GM23338 (cell line): ENCODE data around the gene KCNH6. TPM values are rescaled to one million over a fixed set of nuclear protein-coding genes. Genes with fewer than 3 reads are reported as not detected.

Experiments used
- ATAC-seq: fragments of 200-7000 bp; cut with Tn5 transposase; 3 replicates; pipeline ENCODE4 v1.9.1; 2020
- DNase-seq: peaks from one replicate; pipeline ENCODE4 v3.0.0-alpha.2; 2015; ENCODE audit warnings: low spot score
- H2AFZ ChIP-seq: fragments of 200-600 bp; sonication (generic); 2 replicates; pipeline ENCODE4 v1.8.0; 2016; ENCODE audit warnings: antibody characterized with exemption, mild to moderate bottlenecking, moderate library complexity
- H3F3A ChIP-seq: fragments of 200-600 bp; sonication (generic); replicated peaks from 2 replicates; pipeline ENCODE4 v1.8.0; 2017; ENCODE audit warnings: antibody characterized with exemption, mixed run types, low read depth
- H3K27ac ChIP-seq: fragments of 200-600 bp; sonication (generic); 2 replicates; pipeline ENCODE4 v1.6.1; 2016; ENCODE audit warnings: low read depth
- H3K27me3 ChIP-seq: fragments of 200-600 bp; sonication (generic); 2 replicates; pipeline ENCODE4 v1.8.0; 2016; ENCODE audit warnings: mild to moderate bottlenecking, mixed run types, moderate library complexity; ENCODE audit not compliant: insufficient read depth
- H3K36me3 ChIP-seq: fragments of 200-600 bp; sonication (generic); 2 replicates; pipeline ENCODE4 v1.8.0; 2016; ENCODE audit warnings: mild to moderate bottlenecking; ENCODE audit not compliant: insufficient read depth
- H3K4me1 ChIP-seq: fragments of 200-600 bp; sonication (generic); 2 replicates; pipeline ENCODE4 v1.8.0; 2016; ENCODE audit warnings: mild to moderate bottlenecking, moderate library complexity; ENCODE audit not compliant: insufficient read depth
- H3K4me2 ChIP-seq: fragments of 200-600 bp; sonication (generic); 2 replicates; pipeline ENCODE4 v1.7.1; 2017; ENCODE audit warnings: mixed run types
- H3K4me3 ChIP-seq: fragments of 200-600 bp; sonication (generic); 2 replicates; pipeline ENCODE4 v1.6.1; 2016; ENCODE audit warnings: mixed run types
- H3K79me2 ChIP-seq: fragments of 200-600 bp; sonication (generic); replicated peaks from 2 replicates; pipeline ENCODE4 v1.8.0; 2017; ENCODE audit warnings: mild to moderate bottlenecking; ENCODE audit not compliant: insufficient read depth
- H3K9me2 ChIP-seq: fragments of 200-600 bp; sonication (generic); 2 replicates; pipeline ENCODE4 v1.8.0; 2017; ENCODE audit not compliant: insufficient read depth
- H4K20me1 ChIP-seq: fragments of 200-600 bp; sonication (generic); replicated peaks from 2 replicates; pipeline ENCODE4 v1.8.0; 2017; ENCODE audit warnings: mild to moderate bottlenecking; ENCODE audit not compliant: insufficient read depth
- H3K27ac Mint-ChIP-seq: 2 replicates; pipeline ENCODE4 v1.8.0; 2020; ENCODE audit warnings: inconsistent platforms, mild to moderate bottlenecking, moderate library complexity, mixed read lengths
- H3K27me3 Mint-ChIP-seq: 3 replicates; pipeline ENCODE4 v1.8.0; 2022; ENCODE audit warnings: low read depth, mild to moderate bottlenecking, moderate library complexity, mixed read lengths, inconsistent platforms; ENCODE audit not compliant: insufficient read depth, poor library complexity
- H3K36me3 Mint-ChIP-seq: 3 replicates; pipeline ENCODE4 v1.8.0; 2021; ENCODE audit warnings: low read depth, mild to moderate bottlenecking, inconsistent platforms, moderate library complexity, mixed read lengths
- H3K4me1 Mint-ChIP-seq: 3 replicates; pipeline ENCODE4 v1.8.0; 2020; ENCODE audit warnings: mild to moderate bottlenecking, inconsistent platforms, mixed read lengths
- H3K4me3 Mint-ChIP-seq: 3 replicates; pipeline ENCODE4 v1.8.0; 2021; ENCODE audit warnings: moderate library complexity, mild to moderate bottlenecking, inconsistent platforms, mixed read lengths
- H3K9me3 Mint-ChIP-seq: 3 replicates; pipeline ENCODE4 v1.8.0; 2020; ENCODE audit warnings: moderate library complexity, mild to moderate bottlenecking, inconsistent platforms, mixed read lengths
- CREB1 ChIP-seq: fragments of 250-450 bp; sonication (Bioruptor Pico); IDR thresholded peaks from 2 replicates; pipeline ENCODE4 v1.5.0; 2020; ENCODE audit warnings: low read depth, mild to moderate bottlenecking, moderate library complexity
- EZH2 ChIP-seq: fragments of 200-600 bp; sonication (generic); IDR thresholded peaks from one replicate; pipeline ENCODE4 v1.8.0; 2017; ENCODE audit warnings: antibody characterized with exemption, mild to moderate bottlenecking, low read depth; ENCODE audit not compliant: unreplicated experiment
- EZH2phosphoT487 ChIP-seq: fragments of 200-600 bp; sonication (generic); IDR thresholded peaks from one replicate; pipeline ENCODE4 v1.8.1; 2018; ENCODE audit warnings: antibody characterized with exemption; ENCODE audit not compliant: unreplicated experiment
- JUNB ChIP-seq: IDR thresholded peaks from one replicate; pipeline ENCODE4 v1.6.1; 2016; ENCODE audit warnings: antibody characterized with exemption; ENCODE audit not compliant: unreplicated experiment
- NANOG ChIP-seq: IDR thresholded peaks from 2 replicates; pipeline ENCODE4 v1.6.1; 2016; ENCODE audit warnings: antibody characterized with exemption, borderline replicate concordance
- ZNF114 ChIP-seq: fragments of 250-450 bp; sonication (Bioruptor Pico); IDR thresholded peaks from 2 replicates; pipeline ENCODE4 v1.5.0; 2020; ENCODE audit warnings: mild to moderate bottlenecking, moderate library complexity
- ZNF331 ChIP-seq: fragments of 250-450 bp; sonication (Bioruptor Pico); IDR thresholded peaks from 2 replicates; pipeline ENCODE4 v1.5.0; 2020; ENCODE audit warnings: low read depth, mild to moderate bottlenecking, moderate library complexity
- polyA plus RNA-seq: library from polyadenylated mRNA; unstranded; fragments of >200 nt; fragmentation: Nextera tagmentation; extraction: Ambion mirVana; gene quantifications from 2 replicates; pipeline ENCODE4 v1.2.1, GENCODE V29; 2016
- total RNA-seq: library from RNA; depleted of rRNA; stranded (reverse); fragments of >200 nt; shearing (Covaris generic); gene quantifications from 2 replicates; pipeline ENCODE4 v1.2.3, GENCODE V29; 2014
- TF ChIP-seq, protein P1 (sequence below): IDR thresholded peaks from one replicate; pipeline ENCODE4 v1.6.1; 2018; ENCODE audit warnings: antibody characterized with exemption; ENCODE audit not compliant: unreplicated experiment
- TF ChIP-seq, protein P2 (sequence below), 2 experiments: fragments of 200-600 bp in 1 of 2; sonication (generic) in 1 of 2; conservative IDR thresholded peaks; 2 replicates each; pipeline versions ENCODE4 v1.5.1 to v1.6.1; 2016 to 2017; ENCODE audit warnings: antibody characterized with exemption in 2 of 2, low read depth in 2 of 2, mild to moderate bottlenecking in 2 of 2, moderate library complexity in 1 of 2
- TF ChIP-seq, protein P3 (sequence below): IDR thresholded peaks from 2 replicates; pipeline ENCODE4 v1.6.1; 2016; ENCODE audit warnings: antibody characterized with exemption

The KCNH6 gene
- total and polyA plus RNA-seq, 2 experiments from 2014 or later = 1.3 to 2.8 TPM

DNA sequence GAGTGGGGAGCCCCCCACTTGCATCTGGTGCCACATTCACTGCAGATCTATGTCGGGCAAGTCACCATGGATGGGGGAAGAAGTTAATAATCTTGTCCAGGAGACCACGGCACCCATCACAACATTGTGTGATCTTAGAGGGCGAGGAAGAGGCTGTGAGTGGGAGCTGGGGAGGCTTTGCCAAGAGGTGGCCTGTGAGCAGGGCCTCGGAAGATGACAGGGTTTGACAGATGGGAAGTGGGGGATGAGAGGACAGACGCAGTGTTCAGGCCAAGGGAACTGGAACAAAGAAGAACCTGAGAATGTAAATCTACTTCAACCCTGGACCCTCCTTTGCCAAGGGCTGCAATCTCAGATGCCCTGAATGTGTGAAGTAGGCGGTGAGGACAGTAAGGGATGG lies 33.9 kb upstream of the KCNH6 start (continued):
- TF ChIP-seq JUNB = no peak
- TF ChIP-seq, protein P1, sequence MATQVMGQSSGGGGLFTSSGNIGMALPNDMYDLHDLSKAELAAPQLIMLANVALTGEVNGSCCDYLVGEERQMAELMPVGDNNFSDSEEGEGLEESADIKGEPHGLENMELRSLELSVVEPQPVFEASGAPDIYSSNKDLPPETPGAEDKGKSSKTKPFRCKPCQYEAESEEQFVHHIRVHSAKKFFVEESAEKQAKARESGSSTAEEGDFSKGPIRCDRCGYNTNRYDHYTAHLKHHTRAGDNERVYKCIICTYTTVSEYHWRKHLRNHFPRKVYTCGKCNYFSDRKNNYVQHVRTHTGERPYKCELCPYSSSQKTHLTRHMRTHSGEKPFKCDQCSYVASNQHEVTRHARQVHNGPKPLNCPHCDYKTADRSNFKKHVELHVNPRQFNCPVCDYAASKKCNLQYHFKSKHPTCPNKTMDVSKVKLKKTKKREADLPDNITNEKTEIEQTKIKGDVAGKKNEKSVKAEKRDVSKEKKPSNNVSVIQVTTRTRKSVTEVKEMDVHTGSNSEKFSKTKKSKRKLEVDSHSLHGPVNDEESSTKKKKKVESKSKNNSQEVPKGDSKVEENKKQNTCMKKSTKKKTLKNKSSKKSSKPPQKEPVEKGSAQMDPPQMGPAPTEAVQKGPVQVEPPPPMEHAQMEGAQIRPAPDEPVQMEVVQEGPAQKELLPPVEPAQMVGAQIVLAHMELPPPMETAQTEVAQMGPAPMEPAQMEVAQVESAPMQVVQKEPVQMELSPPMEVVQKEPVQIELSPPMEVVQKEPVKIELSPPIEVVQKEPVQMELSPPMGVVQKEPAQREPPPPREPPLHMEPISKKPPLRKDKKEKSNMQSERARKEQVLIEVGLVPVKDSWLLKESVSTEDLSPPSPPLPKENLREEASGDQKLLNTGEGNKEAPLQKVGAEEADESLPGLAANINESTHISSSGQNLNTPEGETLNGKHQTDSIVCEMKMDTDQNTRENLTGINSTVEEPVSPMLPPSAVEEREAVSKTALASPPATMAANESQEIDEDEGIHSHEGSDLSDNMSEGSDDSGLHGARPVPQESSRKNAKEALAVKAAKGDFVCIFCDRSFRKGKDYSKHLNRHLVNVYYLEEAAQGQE = no peak
- TF ChIP-seq CREB1 = no peak
- no peak for TF ChIP-seq EZH2phosphoT487

DNA sequence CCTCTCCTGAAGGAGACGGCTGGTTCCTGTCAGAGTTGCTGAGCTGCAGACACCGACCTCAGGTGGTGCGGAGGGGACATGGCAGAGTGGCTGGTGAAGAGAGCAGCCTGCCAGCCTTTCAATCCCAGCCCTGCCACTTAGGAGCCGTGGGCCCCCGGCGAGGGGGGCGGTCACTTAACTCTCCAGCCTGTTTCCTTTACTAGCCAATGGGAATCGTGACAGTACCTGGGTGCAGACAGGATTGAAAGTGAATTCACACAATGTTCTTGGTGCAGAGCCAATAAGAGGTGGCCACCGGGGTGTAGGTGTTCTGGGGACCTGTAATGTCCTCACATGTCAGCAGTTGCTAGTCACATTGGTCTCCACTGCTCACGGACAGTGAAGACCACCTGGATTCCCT lies 32.8 kb upstream of the KCNH6 start:
- no peak overlapping the region for H3K4me3 ChIP-seq
- no peak for TF ChIP-seq EZH2
- TF ChIP-seq, protein P2, sequence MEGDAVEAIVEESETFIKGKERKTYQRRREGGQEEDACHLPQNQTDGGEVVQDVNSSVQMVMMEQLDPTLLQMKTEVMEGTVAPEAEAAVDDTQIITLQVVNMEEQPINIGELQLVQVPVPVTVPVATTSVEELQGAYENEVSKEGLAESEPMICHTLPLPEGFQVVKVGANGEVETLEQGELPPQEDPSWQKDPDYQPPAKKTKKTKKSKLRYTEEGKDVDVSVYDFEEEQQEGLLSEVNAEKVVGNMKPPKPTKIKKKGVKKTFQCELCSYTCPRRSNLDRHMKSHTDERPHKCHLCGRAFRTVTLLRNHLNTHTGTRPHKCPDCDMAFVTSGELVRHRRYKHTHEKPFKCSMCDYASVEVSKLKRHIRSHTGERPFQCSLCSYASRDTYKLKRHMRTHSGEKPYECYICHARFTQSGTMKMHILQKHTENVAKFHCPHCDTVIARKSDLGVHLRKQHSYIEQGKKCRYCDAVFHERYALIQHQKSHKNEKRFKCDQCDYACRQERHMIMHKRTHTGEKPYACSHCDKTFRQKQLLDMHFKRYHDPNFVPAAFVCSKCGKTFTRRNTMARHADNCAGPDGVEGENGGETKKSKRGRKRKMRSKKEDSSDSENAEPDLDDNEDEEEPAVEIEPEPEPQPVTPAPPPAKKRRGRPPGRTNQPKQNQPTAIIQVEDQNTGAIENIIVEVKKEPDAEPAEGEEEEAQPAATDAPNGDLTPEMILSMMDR (conservative IDR thresholded peaks at IDR 0.05; ENCODE audit: low read depth in 2 of 2) = peak in 1 of 2 experiments; percentile 37; a peak in 3 of 4 replicates
- no peaks in the 10 kb centered on the region for H3F3A ChIP-seq
- no peaks in the 10 kb centered on the region for H3K9me2 ChIP-seq
- H3K36me3 ChIP-seq = no peaks in the 10 kb centered on the region
- H2AFZ ChIP-seq = no peak overlapping the region
- ATAC-seq (peak; percentile 79), DNase-seq (peak; percentile 34)
- no peaks in the 10 kb centered on the region for H3K79me2 ChIP-seq
- Mint-ChIP-seq H3K4me3 (no peak overlapping the region), H3K4me1 (peaks cover 4% of the 10 kb centered on the region; the same call in 1 of the 3 replicates), H3K36me3 (no peaks in the 10 kb centered on the region; the same call in 2 of the 3 replicates), H3K27ac (no peak overlapping the region), H3K9me3 (no peaks in the 10 kb centered on the region), H3K27me3 (peaks cover 2% of the 10 kb centered on the region)
- no peak overlapping the region for H3K27ac ChIP-seq
- no peaks in the 10 kb centered on the region for H4K20me1 ChIP-seq
- no peaks in the 10 kb centered on the region for H3K4me1 ChIP-seq
- no peak overlapping the region for H3K4me2 ChIP-seq
- H3K27me3 ChIP-seq = no peaks in the 10 kb centered on the region

DNA sequence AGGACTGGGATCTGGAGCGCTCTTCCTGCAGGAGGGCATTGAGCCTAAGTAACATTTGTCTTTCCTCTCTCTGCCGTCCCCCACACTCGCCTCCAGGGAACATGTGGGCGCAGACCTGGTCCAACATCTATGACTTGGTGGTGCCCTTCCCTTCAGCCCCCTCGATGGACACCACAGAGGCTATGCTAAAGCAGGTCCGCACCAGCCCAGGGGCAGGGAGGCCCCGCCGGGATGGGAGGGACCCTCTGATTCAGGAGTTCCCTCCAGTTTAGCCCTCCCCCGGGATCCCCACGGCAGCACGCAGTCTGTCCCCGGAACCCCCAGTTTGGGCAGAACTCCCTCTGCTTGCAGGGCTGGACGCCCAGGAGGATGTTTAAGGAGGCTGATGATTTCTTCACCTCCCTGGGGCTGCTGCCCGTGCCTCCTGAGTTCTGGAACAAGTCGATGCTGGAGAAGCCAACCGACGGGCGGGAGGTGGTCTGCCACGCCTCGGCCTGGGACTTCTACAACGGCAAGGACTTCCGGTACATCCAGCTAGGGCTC lies 32.2 kb upstream of the KCNH6 start:
- ATAC-seq (no peak), DNase-seq (no peak)
- Mint-ChIP-seq H3K27ac (no peak overlapping the region), H3K36me3 (no peaks in the 10 kb centered on the region; the same call in 2 of the 3 replicates), H3K27me3 (peaks cover 2% of the 10 kb centered on the region), H3K4me1 (peaks cover 4% of the 10 kb centered on the region; the same call in 1 of the 3 replicates), H3K4me3 (no peak overlapping the region), H3K9me3 (no peaks in the 10 kb centered on the region)
- Histone ChIP-seq H3K9me2 (no peaks in the 10 kb centered on the region), H3K36me3 (no peaks in the 10 kb centered on the region), H3F3A (no peaks in the 10 kb centered on the region), H4K20me1 (no peaks in the 10 kb centered on the region), H3K79me2 (no peaks in the 10 kb centered on the region), H3K4me3 (no peak overlapping the region), H3K27me3 (no peaks in the 10 kb centered on the region), H2AFZ (no peak overlapping the region; the same call in 1 of the 2 replicates), H3K27ac (no peak overlapping the region), H3K4me2 (no peak overlapping the region), H3K4me1 (no peaks in the 10 kb centered on the region)
- TF ChIP-seq ZNF331 (CRISPR knock-in tag) (no peak), NANOG (no peak), ZNF114 (CRISPR knock-in tag) (no peak), JUNB (no peak)
- TF ChIP-seq, protein P3, sequence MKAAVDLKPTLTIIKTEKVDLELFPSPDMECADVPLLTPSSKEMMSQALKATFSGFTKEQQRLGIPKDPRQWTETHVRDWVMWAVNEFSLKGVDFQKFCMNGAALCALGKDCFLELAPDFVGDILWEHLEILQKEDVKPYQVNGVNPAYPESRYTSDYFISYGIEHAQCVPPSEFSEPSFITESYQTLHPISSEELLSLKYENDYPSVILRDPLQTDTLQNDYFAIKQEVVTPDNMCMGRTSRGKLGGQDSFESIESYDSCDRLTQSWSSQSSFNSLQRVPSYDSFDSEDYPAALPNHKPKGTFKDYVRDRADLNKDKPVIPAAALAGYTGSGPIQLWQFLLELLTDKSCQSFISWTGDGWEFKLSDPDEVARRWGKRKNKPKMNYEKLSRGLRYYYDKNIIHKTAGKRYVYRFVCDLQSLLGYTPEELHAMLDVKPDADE = no peak
- TF ChIP-seq, protein P1 = no peak
- TF ChIP-seq, protein P2 (conservative IDR thresholded peaks at IDR 0.05; ENCODE audit: low read depth in 2 of 2) = no peak
